Raji (cell line): Measurements from ENCODE around the gene LAD1.

Source experiments
- POLR2A ChIP-seq: IDR thresholded peaks from 2 replicates; pipeline ENCODE4 v1.6.1; 2011; ENCODE audit warnings: low read depth, low read length, control low read depth; ENCODE audit not compliant: insufficient read depth

Gene LAD1

GRCh38 chr1:201404055-201404454, 4.9 kb upstream of the LAD1 start:
- TF ChIP-seq POLR2A: no peak

GRCh38 chr1:201403359-201403758, 4.2 kb upstream of the LAD1 start:
- no peak for TF ChIP-seq POLR2A

GRCh38 chr1:201401700-201402099, 2.6 kb upstream of the LAD1 start:
- TF ChIP-seq POLR2A: no peak

DNA sequence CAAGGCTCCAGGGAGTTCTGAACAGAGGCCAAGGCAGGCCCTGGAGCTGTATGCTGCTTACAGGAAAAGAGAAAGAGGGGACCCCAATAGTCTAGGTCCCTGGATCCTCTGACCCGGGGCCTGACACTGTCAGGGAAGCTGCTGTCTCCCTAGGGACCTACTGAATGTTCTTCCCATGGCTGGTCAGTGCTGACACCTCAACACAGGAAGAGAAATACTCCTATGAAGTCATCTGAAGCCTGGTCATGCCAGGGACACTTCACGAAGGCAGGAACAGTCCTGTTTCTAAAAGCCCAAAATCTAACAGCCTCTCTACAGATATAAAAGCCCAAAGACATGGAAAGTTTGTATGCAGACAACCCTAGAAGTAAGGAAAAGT, 1.7 kb upstream of the LAD1 start:
- TF ChIP-seq POLR2A: no peak

GRCh38 chr1:201400212-201400851, 1.2 kb upstream of the LAD1 start:
- TF ChIP-seq POLR2A: no peak

- TF ChIP-seq POLR2A: no peak
Measured at GRCh38 chr1:201399352-201400126, 415 bp upstream of the LAD1 start.

- no peak for TF ChIP-seq POLR2A
Measured at GRCh38 chr1:201397675-201398074, 1.4 kb downstream of the LAD1 start.

DNA sequence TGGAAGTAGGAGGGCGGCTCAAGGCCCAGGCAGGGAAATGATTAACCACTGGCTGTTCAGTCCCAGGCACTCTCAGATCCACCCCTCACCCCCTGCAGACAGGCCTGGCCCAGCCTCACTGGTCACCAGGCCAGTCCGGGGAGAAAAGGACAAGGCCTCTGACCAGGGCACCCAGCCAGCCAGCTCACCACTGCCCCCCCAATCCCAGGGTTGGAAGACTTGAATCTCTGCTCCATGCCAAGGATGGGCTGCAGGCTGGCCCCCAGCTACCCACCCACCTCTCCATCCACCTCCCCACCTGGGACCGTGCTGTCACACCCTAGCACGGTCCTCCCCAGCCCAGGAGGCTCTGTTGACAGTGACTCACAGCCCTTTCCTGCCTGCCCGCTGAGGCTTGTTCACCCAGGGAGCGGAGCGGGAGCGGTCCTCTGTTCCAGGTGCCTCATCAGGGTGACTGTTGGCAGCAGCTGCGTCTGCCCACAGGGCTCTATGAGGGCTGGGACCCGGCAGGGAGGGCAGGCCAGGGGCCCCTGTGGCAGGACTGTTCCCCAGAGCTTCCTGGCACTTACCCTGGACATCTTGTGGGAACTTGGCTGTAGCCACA, 2.2 kb downstream of the LAD1 start:
- no peak for TF ChIP-seq POLR2A

- TF ChIP-seq POLR2A: no peak
Measured at GRCh38 chr1:201395936-201396335, 3.2 kb downstream of the LAD1 start.

- TF ChIP-seq POLR2A: no peak
Measured at GRCh38 chr1:201394591-201394990, 4.5 kb downstream of the LAD1 start.

- TF ChIP-seq POLR2A: no peak
Measured at GRCh38 chr1:201393076-201393475, 6.0 kb downstream of the LAD1 start.

DNA sequence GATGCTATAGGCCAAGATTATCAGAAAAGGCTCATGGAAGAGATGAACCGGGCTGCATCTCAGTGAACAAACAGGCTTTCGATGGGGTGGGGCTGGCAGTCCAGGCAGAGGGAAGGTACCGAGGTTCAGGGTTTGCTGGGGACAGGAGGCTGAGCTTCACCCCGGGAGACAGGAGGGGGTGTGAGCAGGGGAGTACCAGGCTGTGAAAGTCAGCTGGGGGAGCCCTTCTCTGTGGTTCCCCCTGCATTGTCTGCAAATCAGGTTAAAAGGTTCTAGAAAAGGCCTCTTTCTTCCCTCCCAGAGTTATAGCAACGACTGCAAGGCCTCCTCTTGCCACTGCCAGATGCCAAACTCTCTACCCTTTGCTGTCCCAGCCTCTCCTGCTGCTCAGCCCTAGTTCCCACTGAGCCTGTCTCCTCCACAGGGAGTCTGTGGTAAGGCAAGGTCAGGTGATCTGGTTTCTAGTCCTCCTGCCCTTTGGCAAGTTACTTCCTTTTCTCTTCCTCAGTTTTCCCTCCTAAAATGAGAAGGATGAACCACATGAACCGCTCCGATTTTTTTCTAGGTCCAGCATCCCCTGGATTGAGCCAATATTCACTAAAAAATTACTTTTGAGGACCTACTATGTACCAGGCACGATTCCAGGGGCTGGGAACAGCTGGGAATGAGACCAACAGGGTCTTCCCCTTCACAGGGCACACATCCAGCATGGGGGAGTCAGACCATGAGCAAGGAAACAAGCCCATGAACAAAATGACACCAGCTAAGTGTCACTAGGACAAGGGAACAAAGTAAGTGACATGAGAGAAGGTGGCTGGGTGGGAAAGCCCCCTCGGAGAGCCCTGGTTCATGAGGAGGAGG, 7.2 kb downstream of the LAD1 start:
- TF ChIP-seq POLR2A: no peak

GRCh38 chr1:201391225-201391624, 7.9 kb downstream of the LAD1 start:
- TF ChIP-seq POLR2A: no peak

- no peak for TF ChIP-seq POLR2A
Measured at GRCh38 chr1:201389051-201389450, 10.1 kb downstream of the LAD1 start.

- no peak for TF ChIP-seq POLR2A
Measured at GRCh38 chr1:201386208-201386607, 12.9 kb downstream of the LAD1 start.

DNA sequence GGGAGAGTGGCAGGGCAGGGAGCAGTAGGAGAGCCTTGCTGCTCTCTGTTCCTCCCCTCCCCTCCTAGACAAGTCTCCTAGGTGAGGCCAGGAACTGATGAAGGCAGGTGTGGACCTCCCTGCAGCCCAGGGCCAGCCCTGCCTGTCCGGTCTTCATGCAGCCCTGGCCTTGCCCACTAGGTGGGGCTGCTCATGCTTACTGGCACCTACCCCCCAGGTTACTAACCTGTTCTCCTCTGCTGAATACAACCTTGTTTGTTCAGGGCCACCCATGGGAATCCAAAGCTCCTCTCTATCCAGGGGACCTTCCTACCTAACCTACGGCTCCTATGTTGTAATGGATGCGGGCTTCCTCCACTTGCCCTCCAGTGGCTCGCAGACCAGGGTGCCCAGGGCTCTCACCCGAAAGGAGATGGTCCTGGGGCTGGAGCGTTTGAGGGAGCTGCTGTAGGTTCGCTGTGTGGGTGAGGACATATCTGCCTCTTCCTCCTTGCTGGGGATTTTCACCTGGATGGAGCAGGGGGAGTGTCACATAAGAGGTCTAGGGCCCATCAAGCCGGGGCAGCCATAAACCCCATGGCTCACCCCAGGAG, 13.7 kb downstream of the LAD1 start:
- no peak for TF ChIP-seq POLR2A

DNA sequence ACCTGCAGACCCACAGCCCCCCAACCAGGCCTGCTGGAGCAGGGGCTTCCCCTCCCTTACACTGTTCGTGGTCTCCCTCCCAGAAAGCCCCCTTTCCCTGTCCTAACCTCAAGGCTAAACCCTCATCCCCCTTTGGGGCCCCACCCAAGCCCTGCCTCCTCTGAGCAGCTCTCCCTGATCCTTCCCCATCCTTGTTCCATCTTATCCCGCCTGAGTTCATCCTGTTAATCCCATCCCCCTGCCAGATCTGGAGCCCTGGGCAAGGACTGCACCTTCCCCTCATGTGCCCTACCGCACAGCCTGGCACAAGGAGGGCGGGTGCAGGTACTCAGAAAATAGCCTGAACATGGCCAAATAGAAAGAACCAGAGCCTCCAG, 14.7 kb downstream of the LAD1 start:
- no peak for TF ChIP-seq POLR2A
